GM23338 (cell line): Measurements from ENCODE around the gene COL8A1. TPM values are rescaled to one million over a fixed set of nuclear protein-coding genes. Genes with fewer than 3 reads are reported as not detected.

Experiments
- ATAC-seq: fragments of 200-7000 bp; cut with Tn5 transposase; 3 replicates; pipeline ENCODE4 v1.9.1; 2020
- DNase-seq: peaks from one replicate; pipeline ENCODE4 v3.0.0-alpha.2; 2015; ENCODE audit warnings: low spot score
- H2AFZ ChIP-seq: fragments of 200-600 bp; sonication (generic); 2 replicates; pipeline ENCODE4 v1.8.0; 2016; ENCODE audit warnings: antibody characterized with exemption, mild to moderate bottlenecking, moderate library complexity
- H3F3A ChIP-seq: fragments of 200-600 bp; sonication (generic); replicated peaks from 2 replicates; pipeline ENCODE4 v1.8.0; 2017; ENCODE audit warnings: antibody characterized with exemption, mixed run types, low read depth
- H3K27ac ChIP-seq: fragments of 200-600 bp; sonication (generic); 2 replicates; pipeline ENCODE4 v1.6.1; 2016; ENCODE audit warnings: low read depth
- H3K27me3 ChIP-seq: fragments of 200-600 bp; sonication (generic); 2 replicates; pipeline ENCODE4 v1.8.0; 2016; ENCODE audit warnings: mild to moderate bottlenecking, mixed run types, moderate library complexity; ENCODE audit not compliant: insufficient read depth
- H3K36me3 ChIP-seq: fragments of 200-600 bp; sonication (generic); 2 replicates; pipeline ENCODE4 v1.8.0; 2016; ENCODE audit warnings: mild to moderate bottlenecking; ENCODE audit not compliant: insufficient read depth
- H3K4me1 ChIP-seq: fragments of 200-600 bp; sonication (generic); 2 replicates; pipeline ENCODE4 v1.8.0; 2016; ENCODE audit warnings: mild to moderate bottlenecking, moderate library complexity; ENCODE audit not compliant: insufficient read depth
- H3K4me2 ChIP-seq: fragments of 200-600 bp; sonication (generic); 2 replicates; pipeline ENCODE4 v1.7.1; 2017; ENCODE audit warnings: mixed run types
- H3K4me3 ChIP-seq: fragments of 200-600 bp; sonication (generic); 2 replicates; pipeline ENCODE4 v1.6.1; 2016; ENCODE audit warnings: mixed run types
- H3K79me2 ChIP-seq: fragments of 200-600 bp; sonication (generic); replicated peaks from 2 replicates; pipeline ENCODE4 v1.8.0; 2017; ENCODE audit warnings: mild to moderate bottlenecking; ENCODE audit not compliant: insufficient read depth
- H3K9me2 ChIP-seq: fragments of 200-600 bp; sonication (generic); 2 replicates; pipeline ENCODE4 v1.8.0; 2017; ENCODE audit not compliant: insufficient read depth
- H4K20me1 ChIP-seq: fragments of 200-600 bp; sonication (generic); replicated peaks from 2 replicates; pipeline ENCODE4 v1.8.0; 2017; ENCODE audit warnings: mild to moderate bottlenecking; ENCODE audit not compliant: insufficient read depth
- H3K27ac Mint-ChIP-seq: 2 replicates; pipeline ENCODE4 v1.8.0; 2020; ENCODE audit warnings: inconsistent platforms, mild to moderate bottlenecking, moderate library complexity, mixed read lengths
- H3K27me3 Mint-ChIP-seq: 3 replicates; pipeline ENCODE4 v1.8.0; 2022; ENCODE audit warnings: low read depth, mild to moderate bottlenecking, moderate library complexity, mixed read lengths, inconsistent platforms; ENCODE audit not compliant: insufficient read depth, poor library complexity
- H3K36me3 Mint-ChIP-seq: 3 replicates; pipeline ENCODE4 v1.8.0; 2021; ENCODE audit warnings: low read depth, mild to moderate bottlenecking, inconsistent platforms, moderate library complexity, mixed read lengths
- H3K4me1 Mint-ChIP-seq: 3 replicates; pipeline ENCODE4 v1.8.0; 2020; ENCODE audit warnings: mild to moderate bottlenecking, inconsistent platforms, mixed read lengths
- H3K4me3 Mint-ChIP-seq: 3 replicates; pipeline ENCODE4 v1.8.0; 2021; ENCODE audit warnings: moderate library complexity, mild to moderate bottlenecking, inconsistent platforms, mixed read lengths
- H3K9me3 Mint-ChIP-seq: 3 replicates; pipeline ENCODE4 v1.8.0; 2020; ENCODE audit warnings: moderate library complexity, mild to moderate bottlenecking, inconsistent platforms, mixed read lengths
- CREB1 ChIP-seq: fragments of 250-450 bp; sonication (Bioruptor Pico); IDR thresholded peaks from 2 replicates; pipeline ENCODE4 v1.5.0; 2020; ENCODE audit warnings: low read depth, mild to moderate bottlenecking, moderate library complexity
- CTCF ChIP-seq, 2 experiments: fragments of 200-600 bp in 1 of 2; sonication (generic) in 1 of 2; conservative IDR thresholded peaks; 2 replicates each; pipeline versions ENCODE4 v1.5.1 to v1.6.1; 2016 to 2017; ENCODE audit warnings: antibody characterized with exemption in 2 of 2, low read depth in 2 of 2, mild to moderate bottlenecking in 2 of 2, moderate library complexity in 1 of 2
- EZH2 ChIP-seq: fragments of 200-600 bp; sonication (generic); IDR thresholded peaks from one replicate; pipeline ENCODE4 v1.8.0; 2017; ENCODE audit warnings: antibody characterized with exemption, mild to moderate bottlenecking, low read depth; ENCODE audit not compliant: unreplicated experiment
- EZH2phosphoT487 ChIP-seq: fragments of 200-600 bp; sonication (generic); IDR thresholded peaks from one replicate; pipeline ENCODE4 v1.8.1; 2018; ENCODE audit warnings: antibody characterized with exemption; ENCODE audit not compliant: unreplicated experiment
- JUNB ChIP-seq: IDR thresholded peaks from one replicate; pipeline ENCODE4 v1.6.1; 2016; ENCODE audit warnings: antibody characterized with exemption; ENCODE audit not compliant: unreplicated experiment
- NANOG ChIP-seq: IDR thresholded peaks from 2 replicates; pipeline ENCODE4 v1.6.1; 2016; ENCODE audit warnings: antibody characterized with exemption, borderline replicate concordance
- REST ChIP-seq: IDR thresholded peaks from one replicate; pipeline ENCODE4 v1.6.1; 2018; ENCODE audit warnings: antibody characterized with exemption; ENCODE audit not compliant: unreplicated experiment
- STAT1 ChIP-seq: IDR thresholded peaks from one replicate; pipeline ENCODE4 v1.6.1; 2016; ENCODE audit warnings: antibody characterized with exemption; ENCODE audit not compliant: unreplicated experiment
- ZNF114 ChIP-seq: fragments of 250-450 bp; sonication (Bioruptor Pico); IDR thresholded peaks from 2 replicates; pipeline ENCODE4 v1.5.0; 2020; ENCODE audit warnings: mild to moderate bottlenecking, moderate library complexity
- ZNF331 ChIP-seq: fragments of 250-450 bp; sonication (Bioruptor Pico); IDR thresholded peaks from 2 replicates; pipeline ENCODE4 v1.5.0; 2020; ENCODE audit warnings: low read depth, mild to moderate bottlenecking, moderate library complexity
- ZNF462 ChIP-seq: fragments of 250-450 bp; sonication (Bioruptor Pico); IDR thresholded peaks from 2 replicates; pipeline ENCODE4 v1.5.0; 2020; ENCODE audit warnings: mild to moderate bottlenecking, moderate library complexity
- polyA plus RNA-seq: library from polyadenylated mRNA; unstranded; fragments of >200 nt; fragmentation: Nextera tagmentation; extraction: Ambion mirVana; gene quantifications from 2 replicates; pipeline ENCODE4 v1.2.1, GENCODE V29; 2016
- total RNA-seq: library from RNA; depleted of rRNA; stranded (reverse); fragments of >200 nt; shearing (Covaris generic); gene quantifications from 2 replicates; pipeline ENCODE4 v1.2.3, GENCODE V29; 2014

The COL8A1 gene
- total and polyA plus RNA-seq, 2 experiments from 2014 or later = 0.26 to 0.97 TPM

GRCh38 chr3:99690761-99691369 lies 52.5 kb downstream of the COL8A1 start:
- Mint-ChIP-seq H3K4me1 (peaks cover 8% of the 10 kb centered on the region; the same call in 2 of the 3 replicates), H3K27me3 (no peaks in the 10 kb centered on the region), H3K9me3 (no peaks in the 10 kb centered on the region), H3K27ac (no peak overlapping the region), H3K36me3 (no peaks in the 10 kb centered on the region), H3K4me3 (no peak overlapping the region)
- H3K4me1 ChIP-seq = 0 out of 2 replicates have a peak, but pooled peaks cover 6% of the 10 kb centered on the region
- H3F3A ChIP-seq = no peaks in the 10 kb centered on the region
- H3K4me3 ChIP-seq = no peak overlapping the region
- ATAC-seq (no peak), DNase-seq (no peak)
- H3K9me2 ChIP-seq = no peaks in the 10 kb centered on the region
- H3K36me3 ChIP-seq = no peaks in the 10 kb centered on the region
- no peak overlapping the region for H2AFZ ChIP-seq
- no peak overlapping the region for H3K4me2 ChIP-seq
- H3K79me2 ChIP-seq = no peaks in the 10 kb centered on the region
- no peaks in the 10 kb centered on the region for H4K20me1 ChIP-seq
- no peak for TF ChIP-seq EZH2phosphoT487
- no peak for TF ChIP-seq NANOG
- TF ChIP-seq ZNF462 (CRISPR knock-in tag) = no peak
- TF ChIP-seq JUNB = no peak
- no peak for TF ChIP-seq STAT1
- no peak for TF ChIP-seq ZNF331 (CRISPR knock-in tag)
- TF ChIP-seq CREB1 (CRISPR knock-in tag) = no peak
- no peak for TF ChIP-seq CTCF (conservative IDR thresholded peaks at IDR 0.05; ENCODE audit: low read depth in 2 of 2)
- TF ChIP-seq ZNF114 = no peak
- no peak for TF ChIP-seq REST
- TF ChIP-seq EZH2 = no peak
- no peaks in the 10 kb centered on the region for H3K27me3 ChIP-seq
- no peak overlapping the region for H3K27ac ChIP-seq
